Parathyroid adenoma (tissue), 2 donors: ENCODE measurements around the gene ALPL.
"Not testable (repeated sequence)": the region's sequence is repeated elsewhere in the genome, so short reads cannot be mapped to it uniquely, and the experiment has no call there.

Source experiments
- H2AFZ ChIP-seq: fragments of 300-600 bp; sonication (generic); one replicate; pipeline ENCODE4 v1.7.0; 2017; ENCODE audit warnings: antibody characterized with exemption, mild to moderate bottlenecking
- H3K27ac ChIP-seq: fragments of 300-600 bp; sonication (generic); one replicate; pipeline ENCODE4 v1.7.0; 2017
- H3K27me3 ChIP-seq: fragments of 300-600 bp; sonication (generic); one replicate; pipeline ENCODE4 v1.7.0; 2017; ENCODE audit warnings: low read length; ENCODE audit not compliant: control insufficient read depth, insufficient read depth
- H3K36me3 ChIP-seq: fragments of 300-600 bp; sonication (generic); one replicate; pipeline ENCODE4 v1.7.0; 2017; ENCODE audit warnings: low read length; ENCODE audit not compliant: control insufficient read depth, insufficient read depth
- H3K4me1 ChIP-seq: fragments of 300-600 bp; sonication (generic); one replicate; pipeline ENCODE4 v1.7.0; 2017; ENCODE audit warnings: control low read depth
- H3K4me2 ChIP-seq: fragments of 300-600 bp; sonication (generic); one replicate; pipeline ENCODE4 v1.7.0; 2017; ENCODE audit warnings: low read length
- H3K4me3 ChIP-seq: fragments of 300-600 bp; sonication (generic); one replicate; pipeline ENCODE4 v1.7.0; 2017; ENCODE audit warnings: low read depth, low read length
- H3K79me2 ChIP-seq: fragments of 300-600 bp; sonication (generic); one replicate; pipeline ENCODE4 v1.7.0; 2017; ENCODE audit warnings: control low read depth
- H3K9ac ChIP-seq: fragments of 300-600 bp; sonication (generic); one replicate; pipeline ENCODE4 v1.7.0; 2017; ENCODE audit warnings: mild to moderate bottlenecking
- H3K9me3 ChIP-seq: fragments of 300-600 bp; sonication (generic); one replicate; pipeline ENCODE4 v1.7.0; 2017; ENCODE audit warnings: low read length; ENCODE audit not compliant: control insufficient read depth
- CTCF ChIP-seq: fragments of 300-600 bp; sonication (generic); IDR thresholded peaks from one replicate; pipeline ENCODE4 v1.7.0; 2017; ENCODE audit warnings: antibody characterized with exemption, mild to moderate bottlenecking
- donor health status: primary hyperparathyroidism.

The ALPL gene

GRCh38 chr1:21518774-21519455 lies 9.7 kb downstream of the ALPL start:
- no peak overlapping the region for H2AFZ ChIP-seq

GRCh38 chr1:21519486-21520070 lies 10.4 kb downstream of the ALPL start:
- not testable (repeated sequence) for H3K36me3 ChIP-seq, H3K79me2 ChIP-seq, H3K27ac ChIP-seq, H3K9me3 ChIP-seq, H3K27me3 ChIP-seq, H3K4me2 ChIP-seq, H3K4me3 ChIP-seq, H3K4me1 ChIP-seq, H3K9ac ChIP-seq, H2AFZ ChIP-seq

More at GRCh38 chr1:21518774-21519455, 9.7 kb downstream of the ALPL start:
- H3K4me3 ChIP-seq, result no peak overlapping the region
- H3K4me1 ChIP-seq, result no peaks in the 10 kb centered on the region
- no peaks in the 10 kb centered on the region for H3K36me3 ChIP-seq
- H3K27ac ChIP-seq, result no peak overlapping the region
- H3K4me2 ChIP-seq, result no peak overlapping the region
- H3K9ac ChIP-seq, result no peak overlapping the region
- no peaks in the 10 kb centered on the region for H3K79me2 ChIP-seq
- H3K9me3 ChIP-seq, result no peaks in the 10 kb centered on the region
- no peaks in the 10 kb centered on the region for H3K27me3 ChIP-seq
- TF ChIP-seq CTCF, result no peak

- no peaks in the 10 kb centered on the region for H3K4me1 ChIP-seq
Measured at GRCh38 chr1:21520899-21521716, 11.9 kb downstream of the ALPL start.

GRCh38 chr1:21521717-21522060 lies 12.5 kb downstream of the ALPL start:
- H3K4me3 ChIP-seq, result no peak overlapping the region
- H3K4me2 ChIP-seq, result no peak overlapping the region
- no peak for TF ChIP-seq CTCF
- no peak overlapping the region for H2AFZ ChIP-seq
- H3K9ac ChIP-seq, result no peak overlapping the region
- H3K9me3 ChIP-seq, result no peaks in the 10 kb centered on the region
- H3K27me3 ChIP-seq, result no peaks in the 10 kb centered on the region
- no peaks in the 10 kb centered on the region for H3K36me3 ChIP-seq
- H3K27ac ChIP-seq, result no peak overlapping the region
- no peaks in the 10 kb centered on the region for H3K79me2 ChIP-seq
- no peaks in the 10 kb centered on the region for H3K4me1 ChIP-seq

More at GRCh38 chr1:21520899-21521716, 11.9 kb downstream of the ALPL start:
- Histone ChIP-seq H3K4me2 (no peak overlapping the region), H3K27me3 (no peaks in the 10 kb centered on the region), H3K27ac (no peak overlapping the region), H3K36me3 (no peaks in the 10 kb centered on the region), H2AFZ (no peak overlapping the region), H3K9me3 (no peaks in the 10 kb centered on the region), H3K9ac (no peak overlapping the region), H3K4me3 (no peak overlapping the region), H3K79me2 (no peaks in the 10 kb centered on the region)
- no peak for TF ChIP-seq CTCF

- H3K4me3 ChIP-seq, result no peak overlapping the region
- no peak for TF ChIP-seq CTCF
- H3K36me3 ChIP-seq, result no peaks in the 10 kb centered on the region
- H3K9ac ChIP-seq, result no peak overlapping the region
- no peak overlapping the region for H3K27ac ChIP-seq
- no peaks in the 10 kb centered on the region for H3K79me2 ChIP-seq
- no peaks in the 10 kb centered on the region for H3K9me3 ChIP-seq
- H3K27me3 ChIP-seq, result no peaks in the 10 kb centered on the region
- no peak overlapping the region for H2AFZ ChIP-seq
- no peak overlapping the region for H3K4me2 ChIP-seq
- H3K4me1 ChIP-seq, result no peaks in the 10 kb centered on the region
Measured at GRCh38 chr1:21522525-21523038, 13.4 kb downstream of the ALPL start.
